Measurements from ENCODE around the gene TRA2B.

- peak; percentile 87 to 88 (median 88) for TF ChIP-seq CTCF (IDR thresholded peaks at IDR 0.05)
- TF ChIP-seq POLR2A (IDR thresholded peaks at IDR 0.05): no peak
Observed at GRCh38 chr3:185983495-185984141, 45.8 kb upstream of the TRA2B start.

Measured in testis (tissue), 2 donors.